Cardiac muscle cell (in vitro differentiated cells and primary cell): ENCODE data around the gene CMTM4. TPM values are rescaled to one million over a fixed set of nuclear protein-coding genes. Genes with fewer than 3 reads are reported as not detected.
"Not testable (repeated sequence)": the region's sequence is repeated elsewhere in the genome, so short reads cannot be mapped to it uniquely, and the experiment has no call there.

Experiments used
- DNase-seq, 2 donors: peaks; one replicate each; pipeline versions ENCODE4 v3.0.0 to v3.0.0-alpha.2; 2010 to 2017; ENCODE audit warnings: low read depth in 1 of 2, low spot score in 1 of 2
- H3K27ac ChIP-seq: fragments of 200-600 bp; sonication (generic); 2 replicates; pipeline ENCODE4 v1.5.1; 2016
- H3K27me3 ChIP-seq: fragments of 200-600 bp; sonication (generic); 2 replicates; pipeline ENCODE4 v1.6.0; 2016; ENCODE audit warnings: control low read depth
- H3K36me3 ChIP-seq: fragments of 200-600 bp; sonication (generic); 2 replicates; pipeline ENCODE4 v1.5.1; 2016; ENCODE audit warnings: control low read depth
- H3K4me1 ChIP-seq: fragments of 200-600 bp; sonication (generic); 2 replicates; pipeline ENCODE4 v1.8.1; 2017; ENCODE audit warnings: low read depth, mild to moderate bottlenecking, mixed run types
- H3K4me3 ChIP-seq: fragments of 200-600 bp; sonication (generic); 2 replicates; pipeline ENCODE4 v1.5.1; 2016; ENCODE audit warnings: mild to moderate bottlenecking
- H3K9me3 ChIP-seq: fragments of 200-600 bp; sonication (generic); 2 replicates; pipeline ENCODE4 v1.5.1; 2017; ENCODE audit warnings: low read depth, mild to moderate bottlenecking, control low read depth
- CTCF ChIP-seq: IDR thresholded peaks from 2 replicates; pipeline ENCODE4 v1.5.1; 2012; ENCODE audit warnings: low read depth, mild to moderate bottlenecking, low read length
- polyA plus RNA-seq: library from polyadenylated mRNA; unstranded; fragments of >200 nt; fragmentation: Nextera tagmentation; extraction: Ambion mirVana; gene quantifications from 2 replicates; pipeline ENCODE4 v1.2.1, GENCODE V29; 2016
- total RNA-seq: library from RNA; depleted of rRNA; stranded (reverse); fragments of >200 nt; gene quantifications from 2 replicates; pipeline ENCODE4 v1.2.3, GENCODE V29; 2016

Gene CMTM4
- total and polyA plus RNA-seq, 2 experiments from 2014 or later = 19.7 to 61.6 TPM

- Histone ChIP-seq H3K4me1 (peaks cover 2% of the 10 kb centered on the region), H3K36me3 (no peaks in the 10 kb centered on the region), H3K9me3 (no peaks in the 10 kb centered on the region), H3K27me3 (no peaks in the 10 kb centered on the region), H3K27ac (no peak overlapping the region), H3K4me3 (no peak overlapping the region)
- no peak for TF ChIP-seq CTCF
- DNase-seq = no peak
Observed at GRCh38 chr16:66629856-66630255, 66.7 kb downstream of the CMTM4 start.

- H3K9me3 ChIP-seq, H3K4me3 ChIP-seq, DNase-seq, H3K36me3 ChIP-seq, H3K27me3 ChIP-seq: not testable (repeated sequence)
- H3K27ac ChIP-seq = peak overlapping the region; percentile 9
- H3K4me1 ChIP-seq = peaks cover 14% of the 10 kb centered on the region
Observed at GRCh38 chr16:66627611-66628378, 68.7 kb downstream of the CMTM4 start.

GRCh38 chr16:66623755-66624154 is 72.8 kb downstream of the CMTM4 start:
- Histone ChIP-seq H3K4me1 (peaks cover 54% of the 10 kb centered on the region), H3K27me3 (no peaks in the 10 kb centered on the region), H3K36me3 (no peaks in the 10 kb centered on the region), H3K4me3 (no peak overlapping the region), H3K27ac (no peak overlapping the region), H3K9me3 (no peaks in the 10 kb centered on the region)
- no peak for TF ChIP-seq CTCF
- no peak for DNase-seq

GRCh38 chr16:66622863-66623262 is 73.7 kb downstream of the CMTM4 start:
- Histone ChIP-seq H3K27ac (peak overlapping the region; percentile 28), H3K27me3 (no peaks in the 10 kb centered on the region), H3K4me3 (no peak overlapping the region), H3K4me1 (peaks cover 63% of the 10 kb centered on the region), H3K9me3 (no peaks in the 10 kb centered on the region), H3K36me3 (no peaks in the 10 kb centered on the region)
- no peak for TF ChIP-seq CTCF
- peak in 1 of 2 donors; percentile 13 for DNase-seq

GRCh38 chr16:66621973-66622372 is 74.6 kb downstream of the CMTM4 start:
- Histone ChIP-seq H3K36me3 (no peaks in the 10 kb centered on the region), H3K4me3 (no peak overlapping the region), H3K9me3 (no peaks in the 10 kb centered on the region), H3K27me3 (no peaks in the 10 kb centered on the region), H3K4me1 (peaks cover 72% of the 10 kb centered on the region), H3K27ac (peak overlapping the region; percentile 81)
- no peak for TF ChIP-seq CTCF
- no peak for DNase-seq

GRCh38 chr16:66620429-66620795 is 76.1 kb downstream of the CMTM4 start:
- H3K4me1 ChIP-seq = peaks cover 82% of the 10 kb centered on the region
- no peak overlapping the region for H3K4me3 ChIP-seq
- peak overlapping the region; percentile 81 for H3K27ac ChIP-seq
- TF ChIP-seq CTCF = no peak
- no peak for DNase-seq
- no peaks in the 10 kb centered on the region for H3K36me3 ChIP-seq
- H3K9me3 ChIP-seq = no peaks in the 10 kb centered on the region
- H3K27me3 ChIP-seq = no peaks in the 10 kb centered on the region
